Measurements from ENCODE around the gene UBE2Q2. TPM values are rescaled to one million over a fixed set of nuclear protein-coding genes. Genes with fewer than 3 reads are reported as not detected.

Gene UBE2Q2
- polyA plus RNA-seq, 1 of the 3 experiments (the other 2 are of a cell fraction) = 14.5 TPM

GRCh38 chr15:75887178-75887577 is 43.9 kb downstream of the UBE2Q2 start:
- Histone ChIP-seq H3K27ac (ENCODE audit: low read depth in 2 of 2, low read length in 1 of 2) (no peak overlapping the region), H3K9me2 (no peaks in the 10 kb centered on the region), H2AFZ (ENCODE audit: low read depth) (no peak overlapping the region), H3F3A (replicated peaks; ENCODE audit: insufficient read depth) (peaks cover 22% of the 10 kb centered on the region), H3K36me3 (replicated peaks in 1 of 2; ENCODE audit: control insufficient read depth in 1 of 2, insufficient read depth in 2 of 2, low read length in 1 of 2) (peaks cover 29 to 44% of the 10 kb centered on the region in 2 experiments), H3K4me2 (no peak overlapping the region), H4K20me1 (ENCODE audit: insufficient read depth) (0 out of 2 replicates have a peak, but pooled peaks cover 4% of the 10 kb centered on the region), H3K79me2 (ENCODE audit: insufficient read depth) (peaks cover 16% of the 10 kb centered on the region; the same call in 1 of the 2 replicates), H3K9ac (no peak overlapping the region), H3K27me3 (ENCODE audit: insufficient read depth) (no peaks in the 10 kb centered on the region), H3K4me1 (ENCODE audit: control insufficient read depth in 1 of 2, insufficient read depth in 2 of 2, low read depth in 1 of 2, low read length in 1 of 2) (peaks cover 0 to 15% of the 10 kb centered on the region in 2 experiments; a peak in 2 of 4 replicates), H3K4me3 (ENCODE audit: low read depth in 2 of 2, low read length in 1 of 2) (no peak overlapping the region), H3K9me3 (no peaks in the 10 kb centered on the region)
- 100% methylated on average over 1 of the region's 1 CpG for WGBS (ENCODE audit: low lambda C conversion rate)
- ChIA-PET POLR2A (no interaction called here), CTCF (interaction anchor here (1.0 kb wide), 1 partner anchor 159 kb away, joined by 3 read pairs; no protein-coding TSS in a partner anchor)
- DNase-seq = no peak
- TF ChIP-seq GABPA (IDR thresholded peaks at IDR 0.05; ENCODE audit: low read depth) = no peak
- no peak for TF ChIP-seq RXRA (IDR thresholded peaks at IDR 0.05; ENCODE audit: borderline replicate concordance, low read depth)
- no peak for TF ChIP-seq TEAD4 (IDR thresholded peaks at IDR 0.05; ENCODE audit: borderline replicate concordance, insufficient read depth)
- TF ChIP-seq SMC3 (IDR thresholded peaks at IDR 0.05; ENCODE audit: low read depth, low read length) = no peak
- TF ChIP-seq MXI1 (IDR thresholded peaks at IDR 0.05; ENCODE audit: low read depth, low read length) = no peak

GRCh38 chr15:75891895-75892294 is 48.6 kb downstream of the UBE2Q2 start:
- Histone ChIP-seq H2AFZ (ENCODE audit: low read depth) (no peak overlapping the region), H4K20me1 (ENCODE audit: insufficient read depth) (0 out of 2 replicates have a peak, but pooled peaks cover 4% of the 10 kb centered on the region), H3K9ac (peak overlapping the region; percentile 37; the same call in 1 of the 2 replicates), H3K9me2 (no peaks in the 10 kb centered on the region), H3K79me2 (ENCODE audit: insufficient read depth) (peaks cover 16% of the 10 kb centered on the region; the same call in 1 of the 2 replicates), H3K36me3 (replicated peaks in 1 of 2; ENCODE audit: control insufficient read depth in 1 of 2, insufficient read depth in 2 of 2, low read length in 1 of 2) (peaks cover 34 to 48% of the 10 kb centered on the region in 2 experiments), H3K27me3 (ENCODE audit: insufficient read depth) (no peaks in the 10 kb centered on the region), H3K9me3 (no peaks in the 10 kb centered on the region), H3K27ac (ENCODE audit: low read depth in 2 of 2, low read length in 1 of 2) (peak overlapping the region; percentile 51 to 95), H3F3A (replicated peaks; ENCODE audit: insufficient read depth) (peaks cover 24% of the 10 kb centered on the region), H3K4me1 (ENCODE audit: control insufficient read depth in 1 of 2, insufficient read depth in 2 of 2, low read depth in 1 of 2, low read length in 1 of 2) (peaks cover 0 to 16% of the 10 kb centered on the region in 2 experiments; a peak in 2 of 4 replicates), H3K4me2 (peak overlapping the region; percentile 74; the same call in 1 of the 2 replicates), H3K4me3 (ENCODE audit: low read depth in 2 of 2, low read length in 1 of 2) (no peak overlapping the region)
- DNase-seq = no peak
- ChIA-PET POLR2A (no interaction called here), CTCF (no interaction called here)
- TF ChIP-seq JUND (IDR thresholded peaks at IDR 0.05) (peak; percentile 70), RXRA (IDR thresholded peaks at IDR 0.05; ENCODE audit: borderline replicate concordance, low read depth) (no peak), FOSL2 (IDR thresholded peaks at IDR 0.05; ENCODE audit: borderline replicate concordance, low read depth) (peak; percentile 75; the same call in 1 of the 2 replicates), TCF12 (IDR thresholded peaks at IDR 0.05) (peak; percentile 72; the same call in 1 of the 2 replicates), TAF1 (IDR thresholded peaks at IDR 0.05; ENCODE audit: borderline replicate concordance, low read depth, low read length) (no peak), RAD21 (IDR thresholded peaks at IDR 0.05; ENCODE audit: low read length) (no peak), RCOR1 (IDR thresholded peaks at IDR 0.05; ENCODE audit: low read length) (no peak), ZBTB33 (IDR thresholded peaks at IDR 0.05; ENCODE audit: borderline replicate concordance, low read depth) (no peak), GATA2 (CRISPR knock-in tag; IDR thresholded peaks at IDR 0.05) (no peak), RFX5 (IDR thresholded peaks at IDR 0.05; ENCODE audit: low read length) (no peak), TEAD4 (IDR thresholded peaks at IDR 0.05; ENCODE audit: borderline replicate concordance, insufficient read depth) (no peak), NFIC (IDR thresholded peaks at IDR 0.05; ENCODE audit: borderline replicate concordance) (no peak), YY1 (IDR thresholded peaks at IDR 0.05; ENCODE audit: low read depth) (no peak), MEF2A (IDR thresholded peaks at IDR 0.05; ENCODE audit: borderline replicate concordance, low read depth) (peak; percentile 12; the same call in 1 of the 2 replicates), FOXM1 (IDR thresholded peaks at IDR 0.05; ENCODE audit: low read depth) (no peak), USF1 (IDR thresholded peaks at IDR 0.05; ENCODE audit: borderline replicate concordance, low read depth) (no peak), MXI1 (IDR thresholded peaks at IDR 0.05; ENCODE audit: low read depth, low read length) (no peak), PBX3 (IDR thresholded peaks at IDR 0.05) (0 out of 2 replicates have a peak, but pooled peaks have one; percentile 13), REST (IDR thresholded peaks at IDR 0.05; ENCODE audit: low read depth, low read length) (no peak), POLR2AphosphoS5 (IDR thresholded peaks at IDR 0.05; ENCODE audit: low read depth, low read length) (0 out of 2 replicates have a peak, but pooled peaks have one; percentile 15)
